Heart right ventricle (tissue), 16 donors: Measurements from ENCODE around the gene RPUSD4. TPM values are rescaled to one million over a fixed set of nuclear protein-coding genes. Genes with fewer than 3 reads are reported as not detected.
A peak's percentile ranks its signal among the peaks of the same experiment; 100 is the strongest.

Experiments used
- ATAC-seq, 8 donors: fragments of 200-7000 bp; cut with Tn5 transposase; one replicate each; pipeline ENCODE4 v1.9.1; 2020; ENCODE audit warnings: mild to moderate bottlenecking in 8 of 8, moderate library complexity in 8 of 8, moderate number of reproducible peaks in 1 of 8
- DNase-seq, 2 donors: peaks; one replicate each; pipeline ENCODE4 v3.0.0-alpha.2; 2020
- H3K27ac ChIP-seq, 10 donors: fragments of 200-600 bp; sonication (generic) in 2 of 10; one replicate each; pipeline versions ENCODE4 v1.5.0 to v1.8.0; 2020 to 2022; ENCODE audit warnings: mild to moderate bottlenecking in 3 of 10
- H3K27me3 ChIP-seq, 7 donors: fragments of 200-600 bp; one replicate each; pipeline ENCODE4 v1.8.0; 2021 to 2022; ENCODE audit warnings: mild to moderate bottlenecking in 2 of 7
- H3K36me3 ChIP-seq, 9 donors: fragments of 200-600 bp; sonication (generic) in 1 of 9; one replicate each; pipeline versions ENCODE4 v1.5.0 to v1.8.0; 2020 to 2022; ENCODE audit warnings: mild to moderate bottlenecking in 2 of 9
- H3K4me1 ChIP-seq, 9 donors: fragments of 200-600 bp; sonication (generic) in 1 of 9; one replicate each; pipeline versions ENCODE4 v1.5.0 to v1.8.0; 2020 to 2022; ENCODE audit warnings: mild to moderate bottlenecking in 4 of 9
- H3K4me3 ChIP-seq, 10 donors: fragments of 200-600 bp; sonication (generic) in 2 of 10; one replicate each; pipeline versions ENCODE4 v1.5.0 to v1.8.0; 2020 to 2022; ENCODE audit warnings: mild to moderate bottlenecking in 7 of 10, moderate library complexity in 2 of 10
- H3K9me3 ChIP-seq, 11 donors: fragments of 200-600 bp in 10 of 11; sonication (generic) in 2 of 11; one replicate each; pipeline versions ENCODE4 v1.5.0 to v1.8.0; 2013 to 2022; ENCODE audit warnings: mild to moderate bottlenecking in 2 of 11, control low read depth in 1 of 11, moderate library complexity in 1 of 11
- CTCF ChIP-seq, 9 donors: fragments of 200-600 bp; sonication (generic) in 2 of 9; IDR thresholded peaks; one replicate each; pipeline versions ENCODE4 v1.5.0 to v1.8.0; 2021 to 2022; ENCODE audit warnings: antibody characterized with exemption in 9 of 9, mild to moderate bottlenecking in 5 of 9, moderate library complexity in 1 of 9
- WGBS, 2 donors: extraction: QIAGEN DNeasy Blood & Tissue Kit; methylation state at CpG; one replicate each; pipeline ENCODE4 v1.1.7; 2013; ENCODE audit warnings: inconsistent platforms in 1 of 2; 5-methylcytosine and 5-hydroxymethylcytosine counted together
- intact Hi-C, 10 donors: fragments of 100-400 bp; cut with DNase I; formaldehyde crosslinking; loops; one replicate each; pipeline versions ENCODE4 v1.11.1 to v1.14.2; 2022
- polyA plus RNA-seq, 2 donors: library from polyadenylated mRNA; stranded (reverse); fragments of 200-250 nt; gene quantifications; one replicate each; pipeline ENCODE4 v1.2.3, GENCODE V29; 2013
- total RNA-seq, 10 donors: library from RNA; stranded (reverse); fragmentation: NEBNext Ultra II Directional in 3 of 10; extraction: Animal tissue kit (Norgen Biotek cat#: 25700) in 3 of 10; gene quantifications; one replicate each; pipeline versions ENCODE4 v1.2.1 to v1.2.4, GENCODE V29; 2021 to 2023
- donor health status: Arrhythmogenic right ventricular cardiomyopathy.
- donor health status: ischemic (EF 13 %, LVEDD 7.1; RV severe dilation, severe dysfunction).
- donor health status: healthy with polysubstance abuse.
- donor health status: DM: no; HTN: yes; CAD: no.
- donor health status: DM: no; HTN: no; CAD: no.
- donor health status: ischemic (EF 25% LVEDD 6.9; RV normal size, moderate dysfunction).
- donor health status: ischemic (EF 25% LVEDD 5.7; RV mildly dilated, moderate dysfunction).
- donor health status: healthy.
- donor health status: DM: yes; HTN: yes; CAD: no.
- donor health status: Ischemic cardiomyopathy.
- donor health status: ischemic (EF 35%, LVEDD 5.7; RV mildly dilated, moderate dysfunction).
- donor health status: nonischemic (EF 11% LVEDD 7.7; RV severe dilation, severe dysfunction).
- donor health status: DM: yes; HTN: yes; CAD: no.
- donor health status: PGD.
- donor health status: ischemic (EF 29% LVEDD 5.4; RV normal size, mild dysfunction).
- donor health status: nonischemic (EF 23%, LVEDD 6.1; RV moderate dilation, normal function).

Gene RPUSD4
- total and polyA plus RNA-seq, 12 donors = 12.8 to 70.0 (median 36.8) TPM

GRCh38 chr11:126188332-126189108 lies 22.9 kb downstream of the RPUSD4 start:
- DNase-seq (no peak), ATAC-seq (no peak)
- Histone ChIP-seq H3K36me3 (peaks cover 0 to 76% (median 0%) of the 10 kb centered on the region in 9 donors), H3K27ac (no peak overlapping the region), H3K9me3 (no peaks in the 10 kb centered on the region), H3K4me3 (no peak overlapping the region), H3K27me3 (no peaks in the 10 kb centered on the region), H3K4me1 (peaks cover 0 to 1% (median 0%) of the 10 kb centered on the region in 9 donors)
- TF ChIP-seq CTCF (IDR thresholded peaks at IDR 0.05) = no peak
- WGBS, 2 donors = 83 to 87% methylated on average over 15 of the region's 15 CpGs
- intact Hi-C loops = loop anchor here in 1 of 10 donors (5.0 kb wide), 1 partner anchor 256 kb away; no protein-coding TSS in a partner anchor

GRCh38 chr11:126186708-126187529 lies 24.5 kb downstream of the RPUSD4 start:
- intact Hi-C loops = loop anchor here in 1 of 10 donors (5.0 kb wide), 1 partner anchor 255 kb away; no protein-coding TSS in a partner anchor
- 77 to 80% methylated on average over 22 of the region's 22 CpGs for WGBS, 2 donors
- Histone ChIP-seq H3K27me3 (no peaks in the 10 kb centered on the region), H3K4me1 (no peaks in the 10 kb centered on the region), H3K4me3 (no peak overlapping the region), H3K36me3 (peaks cover 0 to 60% (median 0%) of the 10 kb centered on the region in 9 donors), H3K27ac (no peak overlapping the region), H3K9me3 (no peaks in the 10 kb centered on the region)
- peak in 1 of 9 donors; percentile 10 for TF ChIP-seq CTCF (IDR thresholded peaks at IDR 0.05)
- ATAC-seq = peak in 5 of 8 donors; percentile 2 to 21 (median 11)
- DNase-seq = no peak

GRCh38 chr11:126186025-126186698 lies 25.3 kb downstream of the RPUSD4 start:
- no peaks in the 10 kb centered on the region for H3K27me3 ChIP-seq
- no peak overlapping the region for H3K27ac ChIP-seq
- TF ChIP-seq CTCF (IDR thresholded peaks at IDR 0.05) = no peak
- no peak overlapping the region for H3K4me3 ChIP-seq
- 65 to 88% methylated on average over 15 of the region's 15 CpGs for WGBS, 2 donors
- no peaks in the 10 kb centered on the region for H3K4me1 ChIP-seq
- ATAC-seq (peak in 7 of 8 donors; percentile 37 to 83 (median 53)), DNase-seq (peak; percentile 41 to 68)
- peaks cover 0 to 52% (median 0%) of the 10 kb centered on the region in 9 donors for H3K36me3 ChIP-seq
- no peaks in the 10 kb centered on the region for H3K9me3 ChIP-seq
- intact Hi-C loops = loop anchor here in 1 of 10 donors (5.0 kb wide), 1 partner anchor 254 kb away; no protein-coding TSS in a partner anchor
